LoVo (cell line): ENCODE data around the gene SH3TC1.

ENCODE experiments used
- DNase-seq: peaks from one replicate; pipeline ENCODE4 v3.0.0-alpha.2; 2016; ENCODE audit warnings: low spot score

The SH3TC1 gene

DNA sequence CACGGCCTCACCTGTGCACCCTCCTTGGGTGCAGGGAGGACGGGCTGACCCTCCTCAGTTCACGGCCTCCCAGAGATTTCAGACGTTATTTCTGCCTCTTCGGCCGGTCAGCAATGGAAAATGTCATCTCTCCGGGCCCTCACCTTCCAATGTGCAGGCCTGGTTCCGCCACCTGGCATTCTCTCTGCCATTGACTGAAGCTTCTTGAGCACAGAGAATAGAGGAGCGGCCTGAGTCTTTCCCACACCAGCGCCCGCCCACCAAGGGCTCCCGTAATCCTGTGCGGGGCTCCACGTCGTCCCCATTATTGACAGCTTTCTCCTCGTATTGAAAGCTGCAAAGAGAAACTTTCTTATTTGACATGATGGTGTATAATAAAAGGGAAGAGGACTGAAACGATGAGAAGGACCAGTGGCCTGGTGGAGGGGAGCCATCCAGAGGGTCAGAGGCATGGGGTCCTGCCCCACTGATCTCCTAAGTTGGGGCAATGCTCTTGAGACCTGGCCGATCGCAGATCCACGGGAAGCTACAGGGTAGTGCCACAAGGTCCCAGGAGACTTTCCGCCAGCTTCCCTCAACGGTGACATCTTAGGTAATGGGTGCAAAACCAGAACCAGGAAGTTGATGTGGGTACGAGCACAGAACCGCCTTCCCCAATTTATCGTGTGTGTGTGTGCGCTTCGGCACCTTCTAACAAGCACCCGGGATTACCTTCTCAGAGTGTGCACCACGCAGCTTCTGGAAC lies 91.0 kb downstream of the SH3TC1 start:
- DNase-seq: no peak

DNA sequence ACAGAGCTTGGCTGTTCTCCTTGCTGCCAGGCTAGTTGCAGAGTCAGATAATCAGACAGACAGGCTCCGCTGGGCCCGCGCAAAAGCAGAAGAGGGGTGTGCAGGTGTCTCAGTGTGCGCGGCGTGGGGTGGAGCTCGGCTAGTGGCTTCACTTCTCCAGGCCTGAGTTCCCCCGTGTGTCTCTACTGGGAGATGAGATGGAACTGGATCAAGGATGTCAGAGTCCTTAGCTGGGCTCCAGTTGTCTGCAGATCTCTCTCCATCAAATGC lies 91.5 kb downstream of the SH3TC1 start:
- DNase-seq: no peak
